Stimulated activated CD4-positive, alpha-beta T cell treated with anti-CD3 and anti-CD28 coated beads, Interleukin-2, amount 100 ng/mL, for 48 hours (primary cell): ENCODE measurements around the gene LACC1.

Experiments used
- DNase-seq, 2 donors: peaks; one replicate each; pipeline ENCODE4 v3.0.0-alpha.2; 2020

Gene LACC1

GRCh38 chr13:43894438-43894837, 14.7 kb downstream of the LACC1 start:
- DNase-seq: no peak

GRCh38 chr13:43895940-43896339, 16.2 kb downstream of the LACC1 start:
- DNase-seq: no peak

- DNase-seq: peak; percentile 2 to 18
Observed at GRCh38 chr13:43905435-43906031, 25.8 kb downstream of the LACC1 start.

- DNase-seq: no peak
Observed at GRCh38 chr13:43908156-43909126, 28.7 kb downstream of the LACC1 start.

GRCh38 chr13:43910856-43911255, 31.2 kb downstream of the LACC1 start:
- no peak for DNase-seq

GRCh38 chr13:43911278-43911677, 31.6 kb downstream of the LACC1 start:
- DNase-seq: no peak

- no peak for DNase-seq
Observed at GRCh38 chr13:43911871-43912270, 32.2 kb downstream of the LACC1 start.

- DNase-seq: no peak
Observed at GRCh38 chr13:43915451-43915850, 35.7 kb downstream of the LACC1 start.

GRCh38 chr13:43916828-43917227, 37.1 kb downstream of the LACC1 start:
- no peak for DNase-seq

GRCh38 chr13:43918636-43919035, 38.9 kb downstream of the LACC1 start:
- no peak for DNase-seq

GRCh38 chr13:43920965-43921674, 41.4 kb downstream of the LACC1 start:
- no peak for DNase-seq

GRCh38 chr13:43924549-43925245, 45.0 kb downstream of the LACC1 start:
- DNase-seq: no peak

GRCh38 chr13:43929947-43930346, 50.2 kb downstream of the LACC1 start:
- DNase-seq: no peak

GRCh38 chr13:43933378-43933777, 53.7 kb downstream of the LACC1 start:
- no peak for DNase-seq

GRCh38 chr13:43934273-43934672, 54.6 kb downstream of the LACC1 start:
- DNase-seq: no peak

- no peak for DNase-seq
Observed at GRCh38 chr13:43935878-43936277, 56.2 kb downstream of the LACC1 start.

- DNase-seq: no peak
Observed at GRCh38 chr13:43936647-43937046, 56.9 kb downstream of the LACC1 start.

- DNase-seq: no peak
Observed at GRCh38 chr13:43937839-43938238, 58.1 kb downstream of the LACC1 start.

- DNase-seq: no peak
Observed at GRCh38 chr13:43938449-43938848, 58.7 kb downstream of the LACC1 start.

- no peak for DNase-seq
Observed at GRCh38 chr13:43939086-43939485, 59.4 kb downstream of the LACC1 start.

GRCh38 chr13:43942286-43942685, 62.6 kb downstream of the LACC1 start:
- DNase-seq: no peak
